NCI-H2029 treated with DMSO at 0.1 percent for 48 hours (cell line): ENCODE measurements around the gene LGALS3.
"Not testable (repeated sequence)": the region's sequence is repeated elsewhere in the genome, so short reads cannot be mapped to it uniquely, and the experiment has no call there.

Source experiments
- DNase-seq: peaks from one replicate; lab custom pipeline; 2025; lab: John Stamatoyannopoulos, UW

LGALS3 gene

DNA sequence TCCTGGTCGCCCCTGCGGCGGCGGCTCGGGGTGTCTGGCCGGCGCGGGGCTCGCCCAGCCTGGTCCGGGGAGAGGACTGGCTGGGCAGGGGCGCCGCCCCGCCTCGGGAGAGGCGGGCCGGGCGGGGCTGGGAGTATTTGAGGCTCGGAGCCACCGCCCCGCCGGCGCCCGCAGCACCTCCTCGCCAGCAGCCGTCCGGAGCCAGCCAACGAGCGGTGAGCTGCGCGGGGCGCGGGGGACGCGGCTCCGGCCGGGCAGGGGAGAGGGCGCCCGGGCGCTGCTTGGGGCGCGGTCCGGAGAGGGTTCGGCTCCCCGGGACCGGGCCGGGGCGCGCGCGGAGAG lies at the start of gene LGALS3:
TSS of gene LGALS3 (plus strand) at position 167 of the 342 bp plus-strand sequence. CDS start 8,122 bp downstream, outside the sequence.
- no peak for DNase-seq

DNA sequence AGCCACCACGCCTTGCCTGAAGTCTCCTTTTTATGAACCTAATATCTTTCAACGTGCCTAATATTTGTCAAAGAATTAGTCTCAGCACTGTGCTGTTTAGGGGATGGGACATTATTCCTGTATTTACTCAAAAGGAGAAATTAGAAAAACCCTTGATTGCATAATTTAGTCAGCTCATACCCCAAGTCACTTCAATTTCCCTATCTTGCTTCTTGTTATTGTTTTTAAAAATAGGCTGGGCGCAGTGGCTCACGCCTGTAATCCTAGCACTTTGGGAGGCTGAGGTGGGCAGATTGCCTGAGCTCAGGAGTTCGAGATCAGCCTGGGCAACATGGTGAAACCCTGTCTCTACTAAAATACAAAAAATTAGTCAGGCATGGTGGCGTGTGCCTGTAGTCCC lies 49.1 kb upstream of the LGALS3 start:
- DNase-seq, result not testable (repeated sequence)

DNA sequence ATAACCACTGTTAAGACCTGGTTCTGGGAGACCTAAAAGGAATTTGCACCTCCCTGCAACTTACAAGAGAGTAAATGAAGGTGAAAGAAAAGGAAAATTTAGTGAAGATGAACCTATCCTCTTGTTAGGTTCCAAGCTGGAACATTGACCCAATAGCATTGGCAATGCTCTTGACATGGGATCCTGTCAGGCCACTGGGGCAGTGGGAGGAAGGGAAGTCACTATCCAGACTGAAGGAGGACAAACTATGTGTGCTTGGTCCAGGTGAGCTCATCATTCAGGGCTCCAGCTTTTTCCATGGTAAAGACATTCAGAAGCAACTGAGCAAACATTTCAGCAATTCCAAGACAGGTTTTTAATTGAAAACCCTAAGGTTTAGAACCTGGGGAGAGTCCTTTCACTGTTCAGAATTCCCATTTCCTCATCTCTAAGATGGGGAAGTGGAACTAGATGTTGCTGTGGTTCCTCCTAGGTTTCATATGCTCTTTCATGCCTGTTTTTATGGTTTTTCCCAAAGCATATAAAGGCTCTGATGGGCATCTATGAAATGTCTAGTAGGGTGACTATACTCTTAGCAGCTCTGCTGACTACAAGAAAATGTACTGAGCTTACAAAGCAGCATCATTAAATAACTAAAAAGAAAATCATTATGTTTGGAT lies 44.5 kb upstream of the LGALS3 start:
- DNase-seq, result no peak

DNA sequence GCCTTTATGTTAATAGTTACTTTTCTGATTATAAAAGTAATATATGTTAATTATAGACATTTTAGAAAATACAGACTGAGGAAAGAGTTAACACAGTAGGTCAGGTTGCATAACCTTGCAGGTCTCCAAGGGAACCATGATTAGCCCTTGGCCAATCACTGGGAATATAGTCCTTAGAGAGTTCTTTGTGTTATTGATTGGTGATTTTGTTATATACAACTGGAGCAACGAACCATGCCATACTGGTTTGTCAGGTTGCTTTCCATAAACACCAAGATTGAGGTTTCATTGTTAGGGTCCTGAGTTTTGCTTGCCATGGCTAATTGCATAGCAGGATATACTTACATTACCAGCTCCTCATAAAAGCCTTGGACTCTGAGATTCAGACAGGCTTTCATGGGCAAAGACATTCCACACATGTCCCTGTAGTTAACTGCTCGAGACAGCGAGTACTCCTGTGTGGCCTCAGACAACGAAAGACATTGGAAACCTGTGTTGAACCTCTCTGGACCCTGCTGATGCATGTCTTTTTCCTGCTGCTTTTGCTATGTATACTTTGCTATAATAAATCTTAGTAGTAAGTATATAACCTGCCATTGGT lies 43.9 kb upstream of the LGALS3 start:
- no peak for DNase-seq

DNA sequence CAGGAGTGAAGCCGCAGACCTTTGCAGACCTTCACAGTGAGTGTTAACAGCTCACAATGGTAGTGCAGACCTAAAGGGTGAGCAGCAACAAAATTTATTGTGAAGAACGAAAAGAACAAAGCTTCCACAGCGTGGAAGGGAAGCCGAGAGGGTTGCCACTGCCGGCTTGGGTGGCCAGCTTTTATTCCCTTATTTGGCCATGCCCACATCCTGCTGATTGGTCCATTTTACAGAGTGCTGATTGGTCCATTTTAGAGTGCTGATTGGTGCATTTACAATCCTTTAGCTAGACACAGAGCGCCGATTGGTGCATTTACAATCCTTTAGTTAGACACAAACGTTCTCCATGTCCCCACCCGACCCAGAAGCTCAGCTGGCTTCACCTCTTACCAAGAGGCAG lies 42.1 kb upstream of the LGALS3 start:
- no peak for DNase-seq

DNA sequence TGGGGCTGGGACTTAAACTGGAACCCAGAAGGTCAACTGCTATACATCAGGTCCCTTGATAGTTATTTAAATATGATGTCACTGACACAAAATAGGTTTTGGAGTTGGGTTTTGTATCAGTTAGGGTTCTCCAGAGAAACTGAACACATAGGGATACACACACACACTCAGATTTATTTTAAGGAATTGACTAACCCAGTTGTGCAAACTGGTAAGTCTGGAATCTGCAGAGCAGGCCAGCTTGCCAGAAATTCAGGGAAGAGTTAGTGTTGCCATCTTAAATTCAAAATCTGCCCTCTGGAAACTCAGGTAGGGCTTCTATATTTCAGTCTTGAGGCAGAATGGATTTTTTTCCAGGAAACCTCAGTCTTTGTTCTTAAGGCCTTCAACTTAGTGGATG lies 40.7 kb upstream of the LGALS3 start:
- DNase-seq, result no peak

DNA sequence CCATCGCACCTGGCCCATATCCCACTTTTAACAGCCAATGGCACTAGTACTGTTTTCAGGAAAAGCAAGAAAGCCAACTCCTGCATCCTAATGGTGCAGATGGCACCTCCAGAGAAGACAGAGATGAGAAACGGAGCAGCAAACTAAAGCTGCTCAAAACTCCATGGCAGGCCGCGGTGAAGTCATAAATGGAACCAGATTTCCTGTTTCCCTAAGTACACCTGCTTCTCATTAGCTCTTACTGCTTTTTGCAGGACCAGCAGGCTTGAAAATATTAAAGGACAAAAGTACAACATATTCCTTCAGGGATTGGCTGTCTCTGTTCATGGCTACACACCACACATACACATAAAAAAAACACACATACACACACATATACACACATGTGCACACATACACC lies 36.7 kb upstream of the LGALS3 start:
- DNase-seq, result no peak

DNA sequence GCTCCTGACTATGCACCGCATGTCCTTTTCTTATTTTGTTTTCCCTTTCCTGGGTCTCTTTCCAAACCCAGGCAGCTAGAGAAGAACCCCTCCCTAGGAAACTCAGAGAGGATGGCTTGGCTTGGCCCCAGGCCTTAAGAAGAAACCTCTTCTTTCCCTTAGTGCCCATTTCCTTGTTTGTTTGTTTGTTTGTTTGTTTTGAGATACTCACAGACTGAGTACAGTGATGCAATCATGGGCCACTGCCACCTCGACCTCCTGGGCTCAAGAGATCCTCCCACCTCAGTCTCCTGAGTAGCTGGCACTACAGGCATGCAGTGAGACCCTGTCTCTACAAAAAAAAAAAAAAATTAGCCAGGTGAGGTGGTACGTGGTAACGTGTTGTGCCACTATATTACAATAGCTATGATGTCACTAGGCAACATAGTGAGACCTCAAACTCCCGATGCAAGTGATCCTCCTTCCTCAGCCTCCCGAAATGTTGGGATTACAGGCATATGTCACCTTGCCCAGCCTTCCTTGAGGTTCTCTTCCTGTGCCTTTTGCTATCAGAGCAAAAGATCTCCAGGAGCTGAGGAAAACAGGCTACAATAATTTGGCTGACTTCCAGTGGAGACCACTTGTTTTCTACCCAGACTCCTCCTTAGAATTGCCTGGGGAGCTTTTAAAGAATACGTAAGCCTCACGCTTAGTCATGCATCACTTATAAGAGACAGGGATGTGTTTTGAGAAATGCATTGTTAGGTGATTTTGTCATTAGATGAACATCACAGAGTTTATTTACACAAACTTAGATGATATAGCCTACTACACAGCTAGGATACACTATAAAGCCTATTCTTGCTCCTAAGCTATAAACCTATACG lies 34.5 kb upstream of the LGALS3 start:
- DNase-seq, result no peak

DNA sequence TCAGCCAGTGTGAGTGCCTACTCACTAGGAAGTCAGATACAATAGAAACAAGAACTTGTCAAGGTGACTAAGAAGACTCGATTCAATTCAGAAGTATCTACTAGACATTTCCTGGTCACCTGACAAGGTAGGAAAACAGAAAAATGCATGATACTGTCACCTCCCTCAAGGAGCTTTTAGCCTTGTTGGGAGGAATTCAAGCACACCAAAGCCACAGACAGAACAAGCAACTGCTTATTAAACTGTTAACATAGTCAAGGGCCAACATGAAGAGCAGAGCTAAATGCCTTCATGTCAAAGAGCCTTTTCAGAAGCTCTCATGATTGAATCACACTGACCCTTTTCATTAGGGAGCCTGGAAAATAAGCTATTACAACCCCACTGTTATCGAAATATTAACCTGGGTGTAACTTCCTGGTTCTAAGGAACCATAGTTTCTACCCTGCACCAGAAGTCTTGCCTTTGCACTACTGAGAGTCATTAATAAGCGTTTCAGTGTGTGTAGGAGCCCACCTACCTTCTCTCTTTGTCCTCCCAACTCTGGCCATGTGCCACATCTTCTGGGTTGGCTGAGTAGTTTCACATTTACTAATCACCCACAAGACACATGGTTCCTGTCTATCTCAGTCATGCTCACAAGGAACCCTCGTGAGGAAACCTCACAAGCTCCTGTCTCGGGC lies 31.0 kb upstream of the LGALS3 start:
- DNase-seq, result peak; percentile 67

DNA sequence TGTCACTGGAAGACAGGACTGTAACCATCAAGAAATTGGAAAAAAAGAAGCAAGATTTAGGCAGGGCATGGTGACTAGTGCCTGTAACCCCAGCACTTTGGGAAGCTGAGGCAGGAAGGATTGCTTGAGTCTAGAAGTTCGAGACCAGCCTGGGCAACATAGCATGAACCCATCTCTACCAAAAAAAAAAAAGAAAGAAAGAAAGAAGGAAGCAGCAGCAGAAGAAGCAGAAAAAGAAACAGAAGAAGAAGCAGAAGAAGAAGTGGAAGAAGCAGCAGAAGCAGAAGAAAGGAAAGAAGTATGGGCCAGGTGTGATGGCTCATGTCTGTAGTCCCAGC lies 30.5 kb upstream of the LGALS3 start:
- DNase-seq, result no peak

DNA sequence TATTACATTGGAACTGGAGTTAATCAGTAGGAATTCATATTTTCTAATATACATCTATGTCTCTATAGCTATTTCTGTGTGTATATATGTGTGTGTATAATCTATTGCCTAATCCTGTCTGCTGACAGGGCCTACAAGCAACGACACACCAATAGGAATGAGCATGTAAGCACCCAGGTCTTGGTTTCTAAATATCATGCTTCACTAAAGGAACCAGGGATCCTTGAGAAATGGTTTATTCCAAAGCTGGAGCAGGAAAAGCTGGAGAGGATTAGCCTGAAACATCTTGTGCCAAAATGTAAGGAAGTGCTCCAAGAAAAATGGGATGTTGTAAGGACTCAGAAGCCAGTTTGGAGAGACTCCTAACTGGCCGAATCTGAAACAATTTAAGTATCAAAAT lies 29.3 kb upstream of the LGALS3 start:
- no peak for DNase-seq

DNA sequence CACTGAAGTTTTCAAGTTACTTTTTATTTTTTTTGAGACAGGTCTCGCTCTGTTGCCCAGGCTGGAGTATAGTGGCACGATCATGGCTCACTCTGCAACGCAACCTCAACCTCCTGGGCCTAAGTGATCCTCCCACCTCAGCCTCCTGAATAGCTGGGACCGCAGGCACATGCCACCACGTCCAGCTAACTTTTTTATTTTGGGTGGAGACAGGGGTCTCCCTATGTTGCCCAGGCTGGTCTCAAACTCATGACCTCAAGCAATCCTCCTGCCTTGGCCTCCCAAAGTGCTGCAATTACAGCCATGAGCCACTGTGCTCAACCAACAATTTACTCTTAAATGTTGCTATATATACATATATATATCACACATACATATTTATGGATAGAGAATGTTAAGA lies 27.4 kb upstream of the LGALS3 start:
- DNase-seq, result no peak

DNA sequence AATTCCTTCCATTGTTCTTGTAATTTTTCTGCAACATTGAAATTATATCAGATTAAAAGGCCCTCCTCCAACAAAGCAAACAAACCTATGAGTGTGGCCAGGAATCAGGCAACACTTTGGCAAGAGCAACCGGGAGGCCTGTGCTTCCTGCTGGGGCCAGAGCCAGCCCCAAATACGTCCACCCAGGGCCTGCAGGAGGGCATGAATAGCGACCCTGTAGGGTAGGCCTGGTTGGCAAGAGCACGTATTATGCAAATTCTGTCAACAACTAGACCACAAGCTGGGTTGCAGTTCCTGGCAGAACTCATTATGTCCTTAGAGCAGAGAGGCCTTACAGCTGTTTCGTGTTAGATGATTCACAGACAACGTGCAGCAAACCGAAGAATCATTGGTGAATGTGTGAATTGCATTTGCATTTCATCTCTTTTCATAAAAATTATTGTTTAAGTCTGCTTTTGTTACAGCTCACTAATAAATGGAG lies 26.9 kb upstream of the LGALS3 start:
- DNase-seq, result peak; percentile 97

DNA sequence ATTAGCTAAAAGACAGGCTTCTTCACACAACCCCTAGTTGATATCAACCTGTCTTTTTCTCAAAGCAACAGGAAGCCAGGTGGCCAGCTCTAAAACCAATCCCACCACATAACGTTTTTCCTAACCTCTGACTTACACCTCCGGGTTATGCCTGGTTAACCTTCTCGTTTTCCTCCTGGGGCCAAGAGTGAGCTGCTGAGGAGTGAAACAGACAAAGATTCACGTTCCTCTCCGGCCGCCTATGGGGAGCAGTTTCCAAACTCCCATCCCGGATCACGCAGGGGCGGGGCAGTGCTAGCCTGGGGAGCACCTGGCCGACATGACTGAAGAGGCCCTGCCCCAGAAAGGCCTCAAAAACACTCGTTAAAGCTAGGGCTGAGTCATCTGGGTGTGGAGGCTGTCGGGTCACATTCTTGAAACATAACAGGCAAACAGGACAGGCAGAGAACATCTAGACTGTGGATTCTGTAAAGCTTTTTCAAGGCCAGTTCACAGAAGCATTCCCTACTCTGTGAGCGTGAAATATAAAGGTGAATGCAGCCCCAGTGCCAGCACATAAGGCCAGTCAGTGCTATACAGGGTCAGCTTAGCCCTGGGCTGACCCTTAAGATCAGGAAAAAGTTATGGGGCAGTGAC lies 25.9 kb upstream of the LGALS3 start:
- DNase-seq, result peak; percentile 60

DNA sequence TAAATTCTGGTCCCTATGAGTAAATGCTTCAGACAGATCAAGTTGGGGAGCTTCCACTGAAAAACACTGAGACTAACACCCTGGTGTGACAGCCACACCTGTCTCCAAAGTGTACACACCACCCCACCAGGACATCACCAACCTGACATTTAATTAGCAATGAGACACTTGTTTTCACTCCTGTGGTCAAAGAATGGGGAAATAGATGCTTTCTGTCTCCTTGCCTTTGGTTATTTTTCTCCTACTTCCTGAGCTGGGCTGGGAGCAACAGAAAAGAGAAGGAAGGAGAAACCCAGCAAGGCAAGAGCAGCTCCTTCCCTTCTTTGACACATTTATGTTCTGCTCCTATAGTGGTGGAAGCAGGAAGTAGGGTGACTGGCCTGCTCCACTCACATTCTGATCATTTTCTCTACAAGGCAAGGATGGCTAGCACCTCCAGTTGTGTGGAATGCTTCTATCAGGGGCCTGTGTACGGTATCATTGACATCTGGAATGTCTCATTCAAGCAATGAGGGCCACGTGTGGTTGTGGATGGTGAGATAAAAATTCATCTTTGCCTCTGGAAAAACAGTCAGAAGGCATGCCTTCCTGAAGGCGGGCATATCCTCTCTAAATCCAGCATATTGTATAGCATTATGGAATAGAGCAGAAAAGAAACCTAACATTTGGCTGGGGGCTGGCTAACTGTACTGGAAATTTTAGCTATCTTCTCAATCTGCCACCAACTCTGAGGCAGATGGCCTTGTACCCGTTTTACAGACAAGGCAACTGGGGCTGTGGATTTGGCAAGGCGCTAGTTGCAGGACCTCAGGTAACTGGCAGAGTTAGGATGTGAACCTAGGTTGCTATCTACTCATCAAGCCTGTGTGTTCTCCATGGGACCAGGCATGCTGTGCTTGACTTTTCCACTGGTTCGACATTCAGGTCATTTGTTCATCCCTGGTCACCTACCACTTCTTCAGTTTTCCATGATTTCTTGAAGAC lies 24.8 kb upstream of the LGALS3 start:
- no peak for DNase-seq

DNA sequence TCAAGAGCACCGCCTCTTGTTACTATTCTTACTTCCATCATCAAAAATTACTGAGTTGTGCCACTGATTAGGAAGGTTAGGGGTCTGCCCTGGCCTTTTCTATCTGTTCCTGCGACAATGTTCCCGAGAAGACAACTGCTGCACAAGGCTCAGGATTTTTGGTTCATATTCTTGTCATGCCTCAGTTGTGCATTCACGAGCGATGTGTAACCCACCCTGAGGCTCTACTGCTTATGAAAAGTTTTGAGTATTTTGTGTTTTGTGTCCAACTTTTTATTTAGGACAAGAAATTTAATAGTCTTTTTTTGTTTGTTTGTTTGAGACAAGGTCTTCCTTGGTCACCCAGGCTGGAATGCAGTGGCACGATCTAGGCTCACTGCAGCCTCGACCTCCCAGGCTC lies 23.1 kb upstream of the LGALS3 start:
- no peak for DNase-seq

DNA sequence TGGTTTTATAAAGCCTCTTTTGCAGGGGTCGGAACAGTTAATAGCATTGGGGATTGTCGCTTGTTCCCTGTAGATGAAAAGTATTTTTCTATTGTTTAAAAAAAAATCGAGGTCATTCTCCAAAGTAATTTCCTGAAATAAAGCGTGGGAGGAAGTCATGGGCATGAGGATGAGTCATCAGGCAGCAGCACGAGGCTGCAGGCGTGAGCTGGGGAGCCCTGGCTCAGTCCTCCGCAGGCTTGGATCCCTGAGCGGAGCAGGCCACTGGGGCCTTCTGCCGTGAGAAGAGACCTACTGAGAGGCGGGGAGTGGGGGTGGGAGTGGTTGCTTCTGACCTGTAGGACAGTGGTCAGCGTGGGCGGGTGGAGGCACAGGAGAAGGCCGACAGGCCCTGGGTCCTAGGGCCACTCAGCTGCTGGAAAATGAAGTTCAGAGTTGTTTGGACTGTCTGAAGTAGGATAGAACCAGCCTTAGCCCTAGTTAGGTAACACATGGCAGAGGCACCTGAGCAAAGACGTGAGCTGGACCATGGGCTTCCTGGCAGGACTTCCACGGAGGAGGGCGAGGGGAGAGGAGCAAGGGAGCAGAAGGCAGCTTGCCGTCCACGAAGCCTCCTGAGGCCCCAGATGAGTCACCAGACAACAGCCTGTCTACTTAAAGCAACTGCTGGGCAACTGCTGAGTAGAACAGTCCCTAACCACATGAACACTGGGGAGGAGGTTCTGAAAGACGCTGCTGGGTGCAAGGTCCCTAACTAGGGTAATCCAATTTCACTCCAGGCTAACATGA lies 21.1 kb upstream of the LGALS3 start:
- DNase-seq, result no peak

DNA sequence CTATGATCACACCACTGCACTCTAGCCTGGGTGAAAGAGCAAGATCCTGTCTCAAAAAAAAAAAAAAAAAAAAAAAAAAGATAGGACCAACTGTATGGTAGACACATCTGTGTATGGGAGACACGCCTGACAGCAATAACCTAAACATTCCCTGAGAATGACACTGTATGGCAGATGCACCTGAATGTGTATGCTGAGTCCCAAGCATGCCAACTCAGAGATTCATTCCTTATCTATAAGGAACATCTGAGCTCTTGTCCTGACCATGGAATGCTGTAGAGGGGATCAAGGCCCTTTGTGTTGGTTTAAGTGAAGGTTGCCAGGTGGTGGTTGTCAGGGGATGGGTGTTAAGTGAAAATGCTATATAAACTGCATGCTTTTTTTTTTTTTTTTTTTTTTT lies 19.2 kb upstream of the LGALS3 start:
- no peak for DNase-seq

DNA sequence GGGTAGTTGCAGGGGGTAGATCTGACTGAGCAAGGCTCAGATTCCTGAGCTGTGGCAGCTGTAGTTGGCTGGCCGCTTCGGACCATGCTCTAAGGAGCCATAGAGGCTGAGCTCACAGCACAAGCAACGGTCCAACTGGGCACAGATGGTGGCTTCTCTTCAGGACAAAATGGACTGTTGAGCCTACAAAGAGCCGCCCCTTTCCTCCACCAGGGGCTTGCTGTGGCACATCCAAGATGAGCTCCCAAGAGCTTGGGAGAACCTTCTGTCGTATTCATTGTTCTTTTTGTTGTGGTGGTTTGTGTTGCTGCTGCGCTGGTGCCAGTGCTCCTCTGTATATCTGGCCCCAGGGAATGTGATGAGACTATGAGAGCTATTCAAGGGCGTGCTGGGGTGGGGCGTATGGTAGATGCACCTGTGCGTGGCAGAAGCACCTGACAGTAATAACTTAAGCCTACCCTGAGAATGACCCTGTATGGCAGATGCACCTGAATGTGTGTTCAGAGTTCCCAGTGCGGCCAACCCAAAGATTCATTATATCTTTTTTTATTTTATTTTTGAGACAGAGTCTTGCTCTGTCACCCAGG lies 17.8 kb upstream of the LGALS3 start:
- no peak for DNase-seq

DNA sequence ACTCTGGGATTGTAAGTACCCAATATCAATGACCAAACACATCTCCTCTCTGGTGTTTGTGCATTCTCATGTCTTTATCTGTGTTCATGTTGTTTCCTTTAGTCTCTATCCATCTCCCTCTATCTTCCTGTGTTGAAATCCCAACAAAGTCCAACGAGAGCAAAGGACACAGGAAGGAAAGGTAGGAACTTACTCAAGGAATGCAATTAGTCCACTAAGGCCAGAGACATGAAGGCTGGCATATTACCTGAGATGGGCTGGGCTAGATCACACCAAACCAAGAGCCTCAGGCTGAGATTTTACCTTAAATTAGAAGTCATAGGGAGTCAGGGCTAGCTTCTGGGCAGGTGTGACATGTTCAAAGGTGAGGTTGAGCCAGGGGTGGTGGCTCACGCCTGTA lies 14.3 kb upstream of the LGALS3 start:
- DNase-seq, result no peak
